Ishikawa (cell line): Measurements from ENCODE around the gene COA4.

ENCODE experiments used
- CEBPB ChIP-seq: IDR thresholded peaks from 2 replicates; pipeline ENCODE4 v1.6.1; 2012
- CREB1 ChIP-seq: IDR thresholded peaks from 2 replicates; pipeline ENCODE4 v1.6.1; 2012; ENCODE audit warnings: low read depth
- EGR1 ChIP-seq: IDR thresholded peaks from 2 replicates; pipeline ENCODE4 v1.6.1; 2012
- EP300 ChIP-seq: IDR thresholded peaks from 2 replicates; pipeline ENCODE4 v1.6.1; 2012; ENCODE audit warnings: borderline replicate concordance
- FOXM1 ChIP-seq: IDR thresholded peaks from 2 replicates; pipeline ENCODE4 v1.6.1; 2012; ENCODE audit warnings: low read depth, borderline replicate concordance
- MAX ChIP-seq: IDR thresholded peaks from 2 replicates; pipeline ENCODE4 v1.6.1; 2012
- NFIC ChIP-seq: IDR thresholded peaks from 2 replicates; pipeline ENCODE4 v1.6.1; 2012
- RAD21 ChIP-seq: IDR thresholded peaks from 2 replicates; pipeline ENCODE4 v1.6.1; 2012; ENCODE audit warnings: low read depth
- TAF1 ChIP-seq: IDR thresholded peaks from 2 replicates; pipeline ENCODE4 v1.6.1; 2012; ENCODE audit warnings: low read depth, mild to moderate bottlenecking
- TCF12 ChIP-seq: IDR thresholded peaks from 2 replicates; pipeline ENCODE4 v1.6.1; 2012; ENCODE audit warnings: low read depth
- TEAD4 ChIP-seq: IDR thresholded peaks from 2 replicates; pipeline ENCODE4 v1.6.1; 2012
- USF1 ChIP-seq: IDR thresholded peaks from 2 replicates; pipeline ENCODE4 v1.6.1; 2012
- YY1 ChIP-seq: IDR thresholded peaks from 2 replicates; pipeline ENCODE4 v1.6.1; 2012; ENCODE audit warnings: low read depth
- ZBTB7A ChIP-seq: IDR thresholded peaks from 2 replicates; pipeline ENCODE4 v1.6.1; 2012; ENCODE audit warnings: low read depth
- TF ChIP-seq, protein P1 (sequence below): IDR thresholded peaks from 2 replicates; pipeline ENCODE4 v1.6.1; 2012; ENCODE audit warnings: low read depth, mild to moderate bottlenecking

COA4 gene

DNA sequence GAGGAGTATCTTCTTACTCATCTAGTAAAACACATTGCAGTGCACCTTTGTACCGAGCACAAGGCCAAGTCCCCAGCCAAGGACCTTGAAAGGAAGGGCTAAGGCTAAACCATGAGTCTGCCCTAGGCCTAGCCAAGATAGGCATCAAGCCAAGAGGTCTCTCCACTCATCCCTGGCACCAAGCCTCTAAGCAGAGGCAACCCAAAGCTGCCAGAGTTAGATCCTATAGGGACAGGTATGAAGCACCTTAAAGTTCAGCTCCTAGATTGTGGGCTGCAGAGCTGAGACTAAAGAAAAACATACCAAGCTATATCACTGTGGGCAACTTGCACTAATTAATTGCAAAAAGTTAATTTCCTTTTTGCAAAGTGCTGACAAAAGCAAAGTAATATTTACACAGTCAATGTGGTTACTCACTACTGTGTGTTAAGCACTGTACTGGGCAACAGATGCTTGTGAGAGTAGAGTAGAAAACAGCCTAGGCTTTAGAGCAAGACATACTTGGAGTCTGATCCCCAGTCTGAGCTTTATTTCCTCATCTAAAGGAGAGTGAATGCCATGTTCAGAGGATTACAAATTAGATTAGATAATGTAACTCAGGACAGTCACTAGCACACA is 7.2 kb downstream of the COA4 start:
- TF ChIP-seq MAX, result no peak
- TF ChIP-seq TEAD4, result no peak
- no peak for TF ChIP-seq CREB1
- TF ChIP-seq EGR1, result no peak
- no peak for TF ChIP-seq YY1
- TF ChIP-seq, protein P1, sequence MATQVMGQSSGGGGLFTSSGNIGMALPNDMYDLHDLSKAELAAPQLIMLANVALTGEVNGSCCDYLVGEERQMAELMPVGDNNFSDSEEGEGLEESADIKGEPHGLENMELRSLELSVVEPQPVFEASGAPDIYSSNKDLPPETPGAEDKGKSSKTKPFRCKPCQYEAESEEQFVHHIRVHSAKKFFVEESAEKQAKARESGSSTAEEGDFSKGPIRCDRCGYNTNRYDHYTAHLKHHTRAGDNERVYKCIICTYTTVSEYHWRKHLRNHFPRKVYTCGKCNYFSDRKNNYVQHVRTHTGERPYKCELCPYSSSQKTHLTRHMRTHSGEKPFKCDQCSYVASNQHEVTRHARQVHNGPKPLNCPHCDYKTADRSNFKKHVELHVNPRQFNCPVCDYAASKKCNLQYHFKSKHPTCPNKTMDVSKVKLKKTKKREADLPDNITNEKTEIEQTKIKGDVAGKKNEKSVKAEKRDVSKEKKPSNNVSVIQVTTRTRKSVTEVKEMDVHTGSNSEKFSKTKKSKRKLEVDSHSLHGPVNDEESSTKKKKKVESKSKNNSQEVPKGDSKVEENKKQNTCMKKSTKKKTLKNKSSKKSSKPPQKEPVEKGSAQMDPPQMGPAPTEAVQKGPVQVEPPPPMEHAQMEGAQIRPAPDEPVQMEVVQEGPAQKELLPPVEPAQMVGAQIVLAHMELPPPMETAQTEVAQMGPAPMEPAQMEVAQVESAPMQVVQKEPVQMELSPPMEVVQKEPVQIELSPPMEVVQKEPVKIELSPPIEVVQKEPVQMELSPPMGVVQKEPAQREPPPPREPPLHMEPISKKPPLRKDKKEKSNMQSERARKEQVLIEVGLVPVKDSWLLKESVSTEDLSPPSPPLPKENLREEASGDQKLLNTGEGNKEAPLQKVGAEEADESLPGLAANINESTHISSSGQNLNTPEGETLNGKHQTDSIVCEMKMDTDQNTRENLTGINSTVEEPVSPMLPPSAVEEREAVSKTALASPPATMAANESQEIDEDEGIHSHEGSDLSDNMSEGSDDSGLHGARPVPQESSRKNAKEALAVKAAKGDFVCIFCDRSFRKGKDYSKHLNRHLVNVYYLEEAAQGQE, result no peak
- no peak for TF ChIP-seq ZBTB7A
- TF ChIP-seq CEBPB, result no peak
- no peak for TF ChIP-seq USF1

- TF ChIP-seq NFIC (no peak), ZBTB7A (no peak), CEBPB (no peak), MAX (no peak), EGR1 (no peak), TCF12 (no peak), USF1 (no peak), YY1 (no peak), RAD21 (no peak), CREB1 (no peak), FOXM1 (no peak), TEAD4 (no peak), TAF1 (no peak), EP300 (no peak)
- TF ChIP-seq, protein P1, result no peak
Observed at GRCh38 chr11:73866586-73866996, 10.1 kb downstream of the COA4 start.

GRCh38 chr11:73866095-73866579 is 10.5 kb downstream of the COA4 start:
- no peak for TF ChIP-seq CEBPB
- no peak for TF ChIP-seq RAD21
- TF ChIP-seq EP300, result no peak
- no peak for TF ChIP-seq MAX
- no peak for TF ChIP-seq FOXM1
- no peak for TF ChIP-seq TCF12
- no peak for TF ChIP-seq YY1
- TF ChIP-seq NFIC, result no peak
- TF ChIP-seq ZBTB7A, result no peak
- no peak for TF ChIP-seq TAF1
- no peak for TF ChIP-seq CREB1
- TF ChIP-seq TEAD4, result no peak
- no peak for TF ChIP-seq USF1
- TF ChIP-seq EGR1, result no peak

DNA sequence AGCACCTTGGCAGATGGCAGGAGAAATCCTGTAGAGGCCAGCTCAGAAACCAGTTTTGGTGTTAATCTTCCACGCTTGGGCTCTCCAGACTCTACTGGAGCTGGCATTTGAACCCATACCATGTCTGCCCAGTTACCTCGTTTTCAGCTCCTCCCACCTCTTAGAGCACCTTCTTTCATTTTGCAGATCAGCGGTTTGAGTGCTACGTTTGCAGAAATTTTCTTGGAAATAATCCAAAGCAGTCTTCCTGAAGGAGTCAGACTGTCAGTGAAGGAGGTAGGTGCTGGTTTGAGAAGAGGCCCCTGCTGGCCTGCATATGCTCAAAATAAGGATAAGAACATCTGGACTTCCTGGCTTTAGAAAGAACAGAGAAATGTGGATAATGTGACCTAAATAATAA is 13.7 kb downstream of the COA4 start:
- TF ChIP-seq USF1, result no peak
- TF ChIP-seq CEBPB, result no peak
- TF ChIP-seq YY1, result no peak
- TF ChIP-seq MAX, result no peak
- TF ChIP-seq TAF1, result no peak
- TF ChIP-seq RAD21, result no peak
- TF ChIP-seq EP300, result no peak
- TF ChIP-seq TEAD4, result no peak
- TF ChIP-seq NFIC, result no peak
- TF ChIP-seq, protein P1, result no peak
- TF ChIP-seq ZBTB7A, result no peak
- TF ChIP-seq EGR1, result no peak
- no peak for TF ChIP-seq FOXM1
